Hepatocyte (in vitro differentiated cells): Measurements from ENCODE around the gene JAG2. TPM values are rescaled to one million over a fixed set of nuclear protein-coding genes. Genes with fewer than 3 reads are reported as not detected.

Source experiments
- DNase-seq: peaks from one replicate; pipeline ENCODE4 v3.0.0-alpha.2; 2016; ENCODE audit warnings: low spot score
- H2AFZ ChIP-seq: fragments of 200-600 bp; sonication (generic); 2 replicates; pipeline ENCODE4 v1.6.0; 2016; ENCODE audit warnings: antibody characterized with exemption, mild to moderate bottlenecking
- H3K27ac ChIP-seq: fragments of 200-600 bp; sonication (generic); 2 replicates; pipeline ENCODE4 v1.5.1; 2016; ENCODE audit warnings: mild to moderate bottlenecking
- H3K27me3 ChIP-seq: fragments of 200-600 bp; sonication (generic); 2 replicates; pipeline ENCODE4 v1.6.1; 2016
- H3K36me3 ChIP-seq: fragments of 200-600 bp; sonication (generic); replicated peaks from 2 replicates; pipeline ENCODE4 v1.5.1; 2016; ENCODE audit warnings: low read depth; ENCODE audit not compliant: insufficient read depth
- H3K4me1 ChIP-seq: fragments of 200-600 bp; sonication (generic); 2 replicates; pipeline ENCODE4 v1.5.1; 2016; ENCODE audit warnings: mild to moderate bottlenecking, moderate library complexity; ENCODE audit not compliant: insufficient read depth
- H3K4me2 ChIP-seq: fragments of 200-600 bp; sonication (generic); 2 replicates; pipeline ENCODE4 v1.6.0; 2016
- H3K4me3 ChIP-seq: fragments of 200-600 bp; sonication (generic); 2 replicates; pipeline ENCODE4 v1.5.1; 2016; ENCODE audit warnings: mild to moderate bottlenecking
- H3K79me2 ChIP-seq: fragments of 200-600 bp; sonication (generic); 2 replicates; pipeline ENCODE4 v1.6.0; 2017; ENCODE audit warnings: mild to moderate bottlenecking
- H3K9me2 ChIP-seq: fragments of 200-600 bp; sonication (generic); replicated peaks from 2 replicates; pipeline ENCODE4 v1.6.0; 2017; ENCODE audit warnings: mild to moderate bottlenecking; ENCODE audit not compliant: insufficient read depth
- H3K9me3 ChIP-seq: fragments of 200-600 bp; sonication (generic); 2 replicates; pipeline ENCODE4 v1.5.1; 2016; ENCODE audit warnings: low read depth, mild to moderate bottlenecking
- H4K20me1 ChIP-seq: fragments of 200-600 bp; sonication (generic); 2 replicates; pipeline ENCODE4 v1.6.0; 2016; ENCODE audit warnings: mild to moderate bottlenecking; ENCODE audit not compliant: insufficient read depth, poor library complexity, severe bottlenecking
- CTCF ChIP-seq: fragments of 200-600 bp; sonication (generic); IDR thresholded peaks from 2 replicates; pipeline ENCODE4 v1.5.1; 2016; ENCODE audit warnings: antibody characterized with exemption, mild to moderate bottlenecking; ENCODE audit not compliant: poor library complexity
- EZH2 ChIP-seq: fragments of 200-600 bp; sonication (generic); IDR thresholded peaks from 2 replicates; pipeline ENCODE4 v1.6.1; 2016; ENCODE audit warnings: antibody characterized with exemption, mild to moderate bottlenecking, borderline replicate concordance
- EZH2phosphoT487 ChIP-seq: fragments of 200-600 bp; sonication (generic); IDR thresholded peaks from one replicate; pipeline ENCODE4 v1.6.1; 2018; ENCODE audit warnings: antibody characterized with exemption, mild to moderate bottlenecking, low read depth, moderate library complexity; ENCODE audit not compliant: unreplicated experiment, severe bottlenecking
- WGBS: methylation state at CpG from one replicate; pipeline ENCODE4 v1.1.6; 2016; ENCODE audit warnings: low lambda C conversion rate; ENCODE audit errors: missing lambda C conversion rate; 5-methylcytosine and 5-hydroxymethylcytosine counted together
- polyA plus RNA-seq: library from polyadenylated mRNA; unstranded; fragments of >200 nt; fragmentation: Nextera tagmentation; extraction: Ambion mirVana; gene quantifications from 2 replicates; pipeline ENCODE4 v1.2.1, GENCODE V29; 2016
- total RNA-seq: library from RNA; depleted of rRNA; stranded (reverse); fragments of >200 nt; gene quantifications from 2 replicates; pipeline ENCODE4 v1.2.3, GENCODE V29; 2014

JAG2 gene
- total and polyA plus RNA-seq, 2 experiments from 2014 or later: 4.1 to 6.1 TPM

DNA sequence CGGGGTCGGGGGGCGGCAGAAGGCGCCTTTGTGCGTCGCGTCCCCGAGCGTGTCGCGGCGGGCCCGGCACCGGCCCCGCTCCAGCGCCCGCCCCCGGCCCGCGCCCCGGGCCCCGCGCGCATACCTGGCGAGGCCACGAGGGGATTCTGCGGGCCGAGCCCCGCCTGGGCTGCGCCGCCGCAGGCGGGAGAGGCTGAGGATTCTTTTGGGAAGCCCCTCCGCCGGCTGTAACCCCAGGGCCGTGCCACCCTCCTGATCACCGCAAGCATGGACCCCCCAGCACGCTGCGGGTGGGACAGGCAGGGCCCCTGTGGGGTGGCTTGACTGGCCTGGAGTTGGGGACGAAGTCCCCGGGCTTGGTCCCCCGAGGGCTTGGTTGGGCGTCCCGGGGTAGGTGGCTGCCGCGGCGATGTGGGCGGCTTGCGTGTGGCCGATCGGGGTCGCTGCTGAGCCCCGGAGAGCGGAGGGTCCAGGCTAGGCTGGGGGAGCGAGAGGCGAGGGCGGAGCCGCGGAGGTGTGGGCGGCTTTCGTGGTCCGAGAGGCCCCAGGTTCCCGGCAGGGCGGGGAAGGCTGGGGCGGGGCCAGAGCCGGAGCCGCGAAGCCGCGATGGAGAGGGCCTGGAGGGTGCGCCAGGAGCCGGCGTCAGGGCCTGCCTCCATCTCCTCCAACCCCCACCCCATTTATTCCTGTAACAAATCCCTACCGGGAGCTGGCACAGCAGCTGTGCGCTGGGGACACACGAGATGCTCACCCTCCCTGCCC, 75.0 kb downstream of the JAG2 start:
- no peaks in the 10 kb centered on the region for H3K9me2 ChIP-seq
- TF ChIP-seq CTCF: peak; percentile 72
- TF ChIP-seq EZH2phosphoT487: no peak
- no peak for TF ChIP-seq EZH2
- peaks cover 40% of the 10 kb centered on the region for H3K4me1 ChIP-seq
- WGBS: 3% methylated on average over 13 of the region's 76 CpGs
- peak; percentile 95 for DNase-seq
- H3K4me2 ChIP-seq: peak overlapping the region; percentile 95
- peaks cover 8% of the 10 kb centered on the region for H4K20me1 ChIP-seq
- H3K79me2 ChIP-seq: peaks cover 2% of the 10 kb centered on the region
- no peaks in the 10 kb centered on the region for H3K27me3 ChIP-seq
- H3K27ac ChIP-seq: peak overlapping the region; percentile 100
- H2AFZ ChIP-seq: peak overlapping the region; percentile 96
- no peaks in the 10 kb centered on the region for H3K9me3 ChIP-seq
- peak overlapping the region; percentile 89 for H3K4me3 ChIP-seq
- H3K36me3 ChIP-seq: no peaks in the 10 kb centered on the region

DNA sequence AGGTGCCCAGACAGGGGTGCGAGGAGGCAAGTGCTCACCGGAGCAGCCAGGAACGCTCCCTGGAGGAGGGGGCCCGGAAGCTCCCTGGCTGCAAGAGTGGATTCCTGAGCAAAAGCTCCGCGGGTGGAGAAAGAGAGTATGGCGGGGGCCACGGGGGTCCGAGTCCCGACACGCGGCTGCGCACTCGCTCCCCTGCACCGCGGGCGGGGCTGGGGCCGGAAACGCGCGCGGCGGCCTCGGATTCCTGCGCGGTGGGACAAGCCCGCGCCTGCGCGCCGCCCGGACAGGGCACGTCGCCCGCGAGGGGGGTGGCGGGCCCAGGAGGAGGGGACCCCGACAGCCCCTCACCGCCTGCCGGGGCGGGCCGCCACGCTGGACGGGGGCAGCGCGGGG, 75.5 kb downstream of the JAG2 start:
- peak; percentile 90 for DNase-seq
- Histone ChIP-seq H3K4me1 (peaks cover 46% of the 10 kb centered on the region), H3K27me3 (no peaks in the 10 kb centered on the region), H2AFZ (peak overlapping the region; percentile 58), H4K20me1 (peaks cover 8% of the 10 kb centered on the region), H3K36me3 (no peaks in the 10 kb centered on the region), H3K9me2 (no peaks in the 10 kb centered on the region), H3K27ac (peak overlapping the region; percentile 100), H3K9me3 (no peaks in the 10 kb centered on the region), H3K79me2 (peaks cover 2% of the 10 kb centered on the region), H3K4me3 (peak overlapping the region; percentile 62), H3K4me2 (peak overlapping the region; percentile 95)
- WGBS: 21% methylated on average over 5 of the region's 46 CpGs
- no peak for TF ChIP-seq EZH2phosphoT487
- TF ChIP-seq EZH2: no peak
- no peak for TF ChIP-seq CTCF

- no peaks in the 10 kb centered on the region for H3K36me3 ChIP-seq
- H3K9me2 ChIP-seq: no peaks in the 10 kb centered on the region
- no peaks in the 10 kb centered on the region for H3K9me3 ChIP-seq
- peak overlapping the region; percentile 58 for H2AFZ ChIP-seq
- H3K4me2 ChIP-seq: peak overlapping the region; percentile 95
- H3K4me1 ChIP-seq: peaks cover 50% of the 10 kb centered on the region
- peaks cover 2% of the 10 kb centered on the region for H3K79me2 ChIP-seq
- WGBS: 35% methylated on average over 25 of the region's 25 CpGs
- H3K27me3 ChIP-seq: no peaks in the 10 kb centered on the region
- H3K4me3 ChIP-seq: peak overlapping the region; percentile 62
- peak; percentile 79 for DNase-seq
- H3K27ac ChIP-seq: peak overlapping the region; percentile 100
- no peak for TF ChIP-seq EZH2
- TF ChIP-seq CTCF: no peak
- no peak for TF ChIP-seq EZH2phosphoT487
- peaks cover 8% of the 10 kb centered on the region for H4K20me1 ChIP-seq
These were observed 76.2 kb downstream of the JAG2 start for GRCh38 chr14:105092171-105093037.
